ENCODE results near the gene RBBP8NL. TPM values are rescaled to one million over a fixed set of nuclear protein-coding genes. Genes with fewer than 3 reads are reported as not detected.

RBBP8NL gene
- polyA plus RNA-seq, 3 donors, result not detected

DNA sequence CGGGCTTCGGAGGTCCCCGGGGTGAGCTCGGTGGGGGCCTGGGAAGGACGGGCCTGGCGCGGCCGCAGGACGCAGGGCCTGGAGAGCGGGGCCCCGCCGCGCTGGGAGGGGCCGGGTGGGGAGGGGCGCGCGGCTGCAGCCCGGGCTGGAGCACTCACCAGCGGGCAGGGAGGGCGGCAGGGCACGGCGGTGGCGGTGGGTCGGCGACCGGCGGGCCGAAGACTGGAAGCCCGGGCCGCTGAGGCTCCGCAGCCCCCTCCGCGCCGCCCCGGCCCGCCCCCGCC, 48.4 kb upstream of the RBBP8NL start, which contains the start of gene GATA5:
Gene GATA5, minus strand, starts transcription at position 224 of the 284 bp plus-strand sequence. CDS start 474 bp downstream, outside the sequence.
- H3K4me2 ChIP-seq (replicated peaks; ENCODE audit: extremely low read depth, low read length, poor library complexity, severe bottlenecking), result no peak within 1 kb of the TSS
- peaks cover 0 to 5% of the 10 kb centered on the region in 2 donors for H3K9me3 ChIP-seq (replicated peaks in 1 of 2; ENCODE audit: control insufficient read depth in 1 of 2, insufficient read depth in 1 of 2, low read length in 2 of 2)
- no peaks in the 10 kb centered on the region for H3K79me2 ChIP-seq (ENCODE audit: insufficient read depth, low read length)
- Mint-ChIP-seq H3K9me3 (peaks cover 0 to 10% (median 5%) of the 10 kb centered on the region in 7 donors), H3K27me3 (ENCODE audit: low read depth in 3 of 3) (peaks cover 58 to 91% (median 69%) of the 10 kb centered on the region in 3 donors), H3K4me3 (peak within 1 kb of the TSS in 1 of 2 donors; percentile 87), H3K4me1 (no peaks in the 10 kb centered on the region), H3K36me3 (peaks cover 0 to 1% of the 10 kb centered on the region in 2 donors), H3K27ac (no peak within 1 kb of the TSS)
- TF ChIP-seq, protein P1, sequence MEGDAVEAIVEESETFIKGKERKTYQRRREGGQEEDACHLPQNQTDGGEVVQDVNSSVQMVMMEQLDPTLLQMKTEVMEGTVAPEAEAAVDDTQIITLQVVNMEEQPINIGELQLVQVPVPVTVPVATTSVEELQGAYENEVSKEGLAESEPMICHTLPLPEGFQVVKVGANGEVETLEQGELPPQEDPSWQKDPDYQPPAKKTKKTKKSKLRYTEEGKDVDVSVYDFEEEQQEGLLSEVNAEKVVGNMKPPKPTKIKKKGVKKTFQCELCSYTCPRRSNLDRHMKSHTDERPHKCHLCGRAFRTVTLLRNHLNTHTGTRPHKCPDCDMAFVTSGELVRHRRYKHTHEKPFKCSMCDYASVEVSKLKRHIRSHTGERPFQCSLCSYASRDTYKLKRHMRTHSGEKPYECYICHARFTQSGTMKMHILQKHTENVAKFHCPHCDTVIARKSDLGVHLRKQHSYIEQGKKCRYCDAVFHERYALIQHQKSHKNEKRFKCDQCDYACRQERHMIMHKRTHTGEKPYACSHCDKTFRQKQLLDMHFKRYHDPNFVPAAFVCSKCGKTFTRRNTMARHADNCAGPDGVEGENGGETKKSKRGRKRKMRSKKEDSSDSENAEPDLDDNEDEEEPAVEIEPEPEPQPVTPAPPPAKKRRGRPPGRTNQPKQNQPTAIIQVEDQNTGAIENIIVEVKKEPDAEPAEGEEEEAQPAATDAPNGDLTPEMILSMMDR (IDR thresholded peaks at IDR 0.05), result no peak
- H3K4me1 ChIP-seq (ENCODE audit: control insufficient read depth in 1 of 2, insufficient read depth in 2 of 2, low read length in 2 of 2), result no peaks in the 10 kb centered on the region
- H3K36me3 ChIP-seq (replicated peaks in 1 of 2; ENCODE audit: control insufficient read depth in 1 of 2, insufficient read depth in 2 of 2, low read length in 2 of 2), result no peaks in the 10 kb centered on the region
- peaks cover 23 to 80% of the 10 kb centered on the region in 2 donors for H3K27me3 ChIP-seq (ENCODE audit: control insufficient read depth in 2 of 2, insufficient read depth in 2 of 2, low read length in 2 of 2)
- no peak for DNase-seq
- no peaks in the 10 kb centered on the region for H4K20me1 ChIP-seq (ENCODE audit: insufficient read depth, low read length)
- WGBS (ENCODE audit: insufficient coverage), result 2% methylated on average over 37 of the region's 37 CpGs
- intact Hi-C loops (cut with micrococcal nuclease), result no loop called here
- H3K9ac ChIP-seq (ENCODE audit: insufficient read depth, low read length, poor library complexity, severe bottlenecking), result no peak within 1 kb of the TSS
- H3K27ac ChIP-seq (ENCODE audit: low read depth in 1 of 2, low read length in 2 of 2), result no peak within 1 kb of the TSS
- no peak within 1 kb of the TSS for H3K4me3 ChIP-seq (replicated peaks in 1 of 3; ENCODE audit: low read depth in 2 of 3, low read length in 3 of 3)
- no peak within 1 kb of the TSS for H2AFZ ChIP-seq (ENCODE audit: insufficient read depth, low read depth, low read length, poor library complexity, severe bottlenecking)

DNA sequence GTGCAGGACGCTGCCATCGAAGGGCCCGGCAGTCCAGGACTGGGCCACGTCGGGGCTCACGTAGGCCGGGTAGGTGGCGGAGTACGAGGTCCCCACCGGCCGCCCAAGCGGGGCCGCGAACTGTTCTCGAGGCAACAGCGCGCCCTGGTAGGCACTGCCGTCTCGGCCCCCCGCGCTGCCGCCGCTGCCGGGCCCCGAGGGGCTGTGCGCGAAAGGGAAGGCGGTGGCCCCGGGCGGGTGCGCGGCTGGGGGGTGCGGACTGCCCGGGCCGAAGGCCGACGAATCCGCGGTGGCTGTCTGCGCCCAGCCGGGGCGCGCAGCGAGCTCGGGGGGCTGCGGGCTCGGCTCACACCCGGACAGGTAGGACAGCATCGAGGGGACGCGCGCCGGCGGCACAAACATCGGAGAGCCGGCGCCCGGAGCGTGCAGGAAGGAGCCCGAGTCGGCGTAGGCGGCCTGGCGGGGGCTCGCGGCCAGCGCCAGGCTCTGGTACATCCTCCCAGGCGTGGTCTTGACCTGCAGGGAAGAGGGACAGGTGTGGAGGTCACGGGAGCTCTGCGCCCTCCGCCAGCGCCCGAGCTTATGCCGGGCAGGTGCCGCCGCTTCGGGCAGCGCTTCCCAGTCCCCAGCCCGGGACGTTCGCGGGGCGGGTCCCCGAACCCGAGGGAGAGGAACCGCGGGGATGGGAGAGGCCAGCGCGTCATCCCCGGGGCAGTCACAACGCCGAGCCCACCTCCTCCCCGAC, 47.9 kb upstream of the RBBP8NL start:
- no peak overlapping the region for H3K4me2 ChIP-seq (replicated peaks; ENCODE audit: extremely low read depth, low read length, poor library complexity, severe bottlenecking)
- Mint-ChIP-seq H3K27ac (no peak overlapping the region), H3K36me3 (peaks cover 0 to 1% of the 10 kb centered on the region in 2 donors), H3K27me3 (ENCODE audit: low read depth in 3 of 3) (peaks cover 60 to 90% (median 69%) of the 10 kb centered on the region in 3 donors), H3K4me1 (no peaks in the 10 kb centered on the region), H3K9me3 (peaks cover 0 to 10% (median 5%) of the 10 kb centered on the region in 7 donors), H3K4me3 (no peak overlapping the region)
- H3K79me2 ChIP-seq (ENCODE audit: insufficient read depth, low read length), result no peaks in the 10 kb centered on the region
- H3K36me3 ChIP-seq (replicated peaks in 1 of 2; ENCODE audit: control insufficient read depth in 1 of 2, insufficient read depth in 2 of 2, low read length in 2 of 2), result no peaks in the 10 kb centered on the region
- no peaks in the 10 kb centered on the region for H3K4me1 ChIP-seq (ENCODE audit: control insufficient read depth in 1 of 2, insufficient read depth in 2 of 2, low read length in 2 of 2)
- WGBS (ENCODE audit: insufficient coverage), result 5% methylated on average over 91 of the region's 93 CpGs
- TF ChIP-seq, protein P1 (IDR thresholded peaks at IDR 0.05), result no peak
- intact Hi-C loops (cut with micrococcal nuclease), result no loop called here
- no peak for DNase-seq
- H4K20me1 ChIP-seq (ENCODE audit: insufficient read depth, low read length), result no peaks in the 10 kb centered on the region
- no peak overlapping the region for H3K9ac ChIP-seq (ENCODE audit: insufficient read depth, low read length, poor library complexity, severe bottlenecking)
- H2AFZ ChIP-seq (ENCODE audit: insufficient read depth, low read depth, low read length, poor library complexity, severe bottlenecking), result no peak overlapping the region
- H3K27me3 ChIP-seq (ENCODE audit: control insufficient read depth in 2 of 2, insufficient read depth in 2 of 2, low read length in 2 of 2), result peaks cover 23 to 78% of the 10 kb centered on the region in 2 donors
- H3K9me3 ChIP-seq (replicated peaks in 1 of 2; ENCODE audit: control insufficient read depth in 1 of 2, insufficient read depth in 1 of 2, low read length in 2 of 2), result peaks cover 0 to 5% of the 10 kb centered on the region in 2 donors
- no peak overlapping the region for H3K4me3 ChIP-seq (replicated peaks in 1 of 3; ENCODE audit: low read depth in 2 of 3, low read length in 3 of 3)
- H3K27ac ChIP-seq (ENCODE audit: low read depth in 1 of 2, low read length in 2 of 2), result no peak overlapping the region
